Measurements from ENCODE around the gene GAL. TPM values are rescaled to one million over a fixed set of nuclear protein-coding genes. Genes with fewer than 3 reads are reported as not detected.

Gene GAL
- total and polyA plus RNA-seq, 2 of the 13 experiments (the other 11 are each of a cell fraction or from before 2014, with no cell fraction given), result not detected

- TF ChIP-seq MLX (CRISPR knock-in tag; IDR thresholded peaks at IDR 0.05), result no peak
Observed at GRCh38 chr11:68695531-68695930, 11.2 kb downstream of the GAL start (continued).

GRCh38 chr11:68698993-68699392 lies 14.6 kb downstream of the GAL start:
- Histone ChIP-seq H3K27ac (ENCODE audit: extremely low read length, insufficient read depth, low read length) (no peak overlapping the region), H3K9ac (ENCODE audit: insufficient read depth, low read depth, low read length) (no peak overlapping the region), H2AFZ (ENCODE audit: low read length) (no peak overlapping the region), H4K20me1 (ENCODE audit: insufficient read depth, low read length) (no peaks in the 10 kb centered on the region), H3K79me2 (ENCODE audit: insufficient read depth, low read length) (no peaks in the 10 kb centered on the region), H3K27me3 (ENCODE audit: control insufficient read depth in 1 of 2, insufficient read depth in 2 of 2, low read length in 2 of 2) (peaks cover 0 to 3% of the 10 kb centered on the region in 2 experiments; a peak in 1 of 5 replicates), H3K4me2 (ENCODE audit: low read depth, low read length) (no peak overlapping the region), H3K4me1 (ENCODE audit: insufficient read depth, low read length) (no peaks in the 10 kb centered on the region), H3K9me3 (ENCODE audit: low read length) (no peaks in the 10 kb centered on the region), H3K36me3 (replicated peaks in 1 of 2; ENCODE audit: control insufficient read depth in 1 of 2, insufficient read depth in 2 of 2, low read length in 2 of 2) (no peaks in the 10 kb centered on the region), H3K4me3 (replicated peaks in 1 of 3; ENCODE audit: insufficient read depth in 1 of 3, low read depth in 2 of 3, low read length in 3 of 3) (no peak overlapping the region)
- DNase-seq (ENCODE audit: low spot score), result no peak
- in situ Hi-C loops (cut with HindIII; ENCODE audit: extremely low pct_ligation_motif_present, low pct_unique_long_range_greater_than_20kb) (no loop called here), intact Hi-C loops (cut with micrococcal nuclease; ENCODE audit: unreplicated experiment) (no loop called here)
- FAIRE-seq, result no peak
- CTCF ChIA-PET (ENCODE audit: low intra/inter-chr PET ratio, low total read pairs), result no interaction called here
- no peak for ATAC-seq
- POLR2A ChIA-PET, result no interaction called here
- TF ChIP-seq SP140L (CRISPR knock-in tag; IDR thresholded peaks at IDR 0.05; ENCODE audit: borderline replicate concordance), result no peak
- TF ChIP-seq CHD4 (IDR thresholded peaks at IDR 0.05; ENCODE audit: borderline replicate concordance, low read length), result no peak
- no peak for TF ChIP-seq ZNF232 (CRISPR knock-in tag; IDR thresholded peaks at IDR 0.05; ENCODE audit: borderline replicate concordance)
- no peak for TF ChIP-seq NONO (IDR thresholded peaks at IDR 0.05)
- TF ChIP-seq NONO (CRISPR knock-in tag; conservative IDR thresholded peaks at IDR 0.05), result no peak
- no peak for TF ChIP-seq MIER2 (CRISPR knock-in tag; IDR thresholded peaks at IDR 0.05)
- no peak for TF ChIP-seq ZNF280D (CRISPR knock-in tag; IDR thresholded peaks at IDR 0.05)
- no peak for TF ChIP-seq FOXO1 (CRISPR knock-in tag; IDR thresholded peaks at IDR 0.05)
- TF ChIP-seq ZBTB7B (CRISPR knock-in tag; IDR thresholded peaks at IDR 0.05), result no peak
- TF ChIP-seq ZNF770 (CRISPR knock-in tag; IDR thresholded peaks at IDR 0.05), result no peak
- no peak for TF ChIP-seq ZNF784 (CRISPR knock-in tag; IDR thresholded peaks at IDR 0.05; ENCODE audit: borderline replicate concordance)
- no peak for TF ChIP-seq AKAP8 (CRISPR knock-in tag; IDR thresholded peaks at IDR 0.05)
- TF ChIP-seq NCOR1 (IDR thresholded peaks at IDR 0.05; ENCODE audit: borderline replicate concordance, low read length), result no peak
- TF ChIP-seq KMT2A (CRISPR knock-in tag; IDR thresholded peaks at IDR 0.05), result no peak
- WGBS (ENCODE audit: low lambda C conversion rate), result 71% methylated on average over 2 of the region's 2 CpGs
- BruUV-seq (replicated peaks), result no TSS peak
